NOMO-1 treated with dmso at 0.1 percent for 144 hours (cell line): ENCODE results near the gene GBP7.
"Not testable (repeated sequence)": the region's sequence is repeated elsewhere in the genome, so short reads cannot be mapped to it uniquely, and the experiment has no call there.

Source experiments
- DNase-seq: peaks from one replicate; lab custom pipeline; 2025; ENCODE audit not compliant: unreplicated experiment; lab: John Stamatoyannopoulos, UW

GBP7 gene

DNA sequence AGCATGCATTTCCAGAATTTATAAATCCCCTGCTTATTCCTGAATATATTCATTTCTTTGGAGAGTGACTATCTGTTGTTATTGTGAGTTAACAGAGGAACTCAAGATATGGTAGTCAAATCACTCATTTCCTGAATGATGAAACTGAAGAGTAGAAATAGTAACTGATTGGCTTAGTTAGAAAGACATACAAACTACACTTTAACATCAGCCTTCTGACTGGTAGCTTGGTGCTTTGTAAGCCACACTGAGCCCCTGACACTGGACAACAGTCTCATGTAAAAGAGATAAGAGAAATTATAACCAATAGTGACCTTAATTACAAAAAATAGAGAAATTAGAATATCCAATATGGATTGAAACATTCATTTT, 4.8 kb downstream of the GBP7 start:
- no peak for DNase-seq

DNA sequence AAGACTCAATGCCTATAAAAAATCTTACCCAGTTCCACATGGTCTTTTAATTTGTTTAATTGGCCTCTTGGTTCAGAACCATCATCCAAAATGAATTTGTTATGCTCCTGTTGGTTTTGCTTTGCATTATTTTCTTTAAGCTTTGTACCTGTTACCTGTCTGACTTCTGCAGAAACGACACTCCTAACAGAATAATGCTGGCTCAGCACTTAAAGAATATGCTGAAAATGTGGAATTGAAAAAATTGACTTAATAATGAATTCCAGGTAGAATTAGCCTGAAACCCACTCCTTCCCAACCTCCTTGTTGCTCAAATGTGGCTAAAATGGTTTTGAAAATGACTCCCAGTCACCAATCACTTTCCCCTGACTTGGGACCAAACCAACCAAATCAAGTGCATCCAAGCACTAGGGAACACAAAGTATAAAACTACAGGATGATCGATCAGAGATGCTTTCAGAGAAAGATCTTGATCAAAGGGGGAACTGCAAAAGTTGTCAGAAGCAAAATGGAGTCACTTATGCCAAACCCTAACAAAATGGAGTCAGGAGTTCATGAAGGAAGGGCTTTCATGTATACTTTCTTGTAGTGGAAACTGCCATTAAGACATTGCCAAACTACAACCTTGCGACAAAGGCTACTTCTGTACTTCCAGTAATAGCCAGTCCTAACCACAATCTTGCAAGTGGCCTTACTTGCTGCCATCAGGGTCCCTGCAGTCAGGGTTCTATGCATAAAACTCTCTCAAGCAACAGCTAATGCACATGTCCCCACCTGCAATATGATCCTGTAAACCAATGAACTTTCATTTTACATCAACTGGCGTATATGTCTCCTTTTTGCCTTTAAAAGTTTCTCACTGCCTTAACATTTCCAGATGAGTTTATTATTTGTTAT, 5.4 kb downstream of the GBP7 start:
- peak; percentile 14 for DNase-seq

DNA sequence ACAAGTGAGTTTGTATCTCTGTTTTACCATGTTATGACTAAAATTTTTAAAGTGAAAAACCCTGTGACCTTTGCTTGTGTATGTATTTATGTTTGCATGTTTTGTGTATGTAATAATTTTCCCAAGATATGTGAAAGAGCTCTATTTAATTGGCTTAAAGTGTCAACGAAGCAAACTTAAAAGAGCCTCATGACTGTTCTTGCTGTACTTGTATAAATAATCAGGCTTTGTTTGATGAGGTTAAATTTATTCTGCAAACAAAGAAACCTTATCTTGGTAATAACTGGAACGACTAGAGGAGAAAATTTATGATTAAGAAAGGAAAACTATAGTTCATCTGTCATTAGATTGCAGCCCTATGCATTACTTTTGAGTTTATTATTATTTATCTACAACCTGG, 6.6 kb downstream of the GBP7 start:
- no peak for DNase-seq

DNA sequence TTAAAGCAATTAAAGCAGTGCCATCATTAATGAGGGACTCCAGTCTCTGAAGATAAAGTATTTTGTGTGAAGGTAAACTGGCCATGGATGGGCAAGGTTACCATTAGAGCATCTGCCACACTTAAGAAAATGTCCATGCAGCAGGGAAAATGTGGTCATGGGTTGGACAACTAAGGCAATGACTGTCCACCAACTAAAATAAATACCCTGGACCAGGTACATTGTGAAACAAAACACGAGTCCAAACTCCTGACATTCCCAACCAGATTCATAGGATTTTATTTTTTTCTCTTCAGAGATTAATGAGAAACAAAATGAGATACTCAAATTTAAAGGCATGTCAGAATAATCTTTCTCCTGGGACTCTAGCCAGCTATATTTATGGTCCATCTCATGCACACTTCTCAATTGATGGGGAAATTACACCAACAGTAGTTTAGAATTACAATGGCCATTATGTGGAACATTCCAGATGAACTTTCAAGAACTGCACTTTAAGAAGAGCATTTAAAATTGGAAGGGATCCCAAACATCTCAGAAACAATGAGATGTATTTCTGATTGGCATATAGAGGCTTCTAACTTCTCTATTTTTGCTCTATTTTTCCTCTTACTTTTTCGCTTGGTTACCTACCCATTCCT, 8.1 kb downstream of the GBP7 start:
- DNase-seq: no peak

DNA sequence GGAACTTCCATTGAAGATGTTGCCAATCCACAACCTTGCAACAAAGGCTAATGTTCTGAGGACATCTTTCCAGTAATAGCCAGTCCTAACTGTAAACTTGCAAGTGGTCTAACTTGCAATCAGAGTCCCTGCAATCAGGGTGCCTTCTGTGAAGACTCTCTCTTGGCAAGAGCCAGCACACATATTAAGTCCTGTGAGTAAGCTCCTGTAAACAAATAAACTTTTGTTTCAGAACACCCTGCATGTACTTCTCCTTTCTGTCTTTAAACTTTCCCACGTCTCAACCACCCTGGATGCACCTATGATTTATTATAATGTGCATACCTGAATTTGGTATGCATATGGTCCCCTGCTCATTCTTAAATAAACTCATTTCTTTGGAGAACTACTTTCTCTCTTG, 9.1 kb downstream of the GBP7 start:
- no peak for DNase-seq

DNA sequence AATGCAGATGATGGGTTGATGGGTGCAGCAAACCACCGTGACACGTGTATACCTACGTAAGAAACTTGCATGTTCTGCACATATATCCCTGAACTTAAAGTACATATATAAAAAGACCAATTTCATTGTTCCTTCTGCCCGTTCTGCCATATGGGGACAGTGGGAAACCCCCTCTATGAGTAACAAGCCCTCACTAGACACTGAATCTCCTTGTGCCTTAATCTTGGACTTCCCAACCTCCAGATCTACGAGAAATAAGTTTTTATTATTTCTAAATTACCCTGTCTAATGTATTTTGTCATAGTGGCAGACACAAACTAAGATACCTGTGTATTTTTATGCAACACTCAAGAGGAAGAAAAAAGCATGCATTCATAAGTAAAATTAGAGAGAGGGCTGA, 10.0 kb downstream of the GBP7 start:
- no peak for DNase-seq

DNA sequence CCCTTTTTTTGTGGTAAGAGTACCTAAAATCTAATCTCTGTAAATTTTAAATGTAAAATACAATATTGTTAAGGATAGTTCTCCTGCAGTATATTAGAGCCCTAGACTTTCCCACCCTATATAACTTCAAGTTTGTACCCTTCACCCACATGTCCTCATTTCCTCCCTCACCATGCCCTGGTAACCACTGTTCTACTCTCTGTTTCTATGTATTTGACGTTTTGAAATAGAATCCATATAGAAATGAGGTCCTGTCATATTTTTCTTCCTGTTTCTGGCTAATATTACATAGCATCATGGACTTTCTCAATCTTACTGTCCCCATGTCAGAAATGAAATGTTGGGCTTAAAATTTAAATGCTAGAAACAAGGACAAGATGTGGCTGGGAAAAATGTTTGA, 24.8 kb downstream of the GBP7 start:
- no peak for DNase-seq

DNA sequence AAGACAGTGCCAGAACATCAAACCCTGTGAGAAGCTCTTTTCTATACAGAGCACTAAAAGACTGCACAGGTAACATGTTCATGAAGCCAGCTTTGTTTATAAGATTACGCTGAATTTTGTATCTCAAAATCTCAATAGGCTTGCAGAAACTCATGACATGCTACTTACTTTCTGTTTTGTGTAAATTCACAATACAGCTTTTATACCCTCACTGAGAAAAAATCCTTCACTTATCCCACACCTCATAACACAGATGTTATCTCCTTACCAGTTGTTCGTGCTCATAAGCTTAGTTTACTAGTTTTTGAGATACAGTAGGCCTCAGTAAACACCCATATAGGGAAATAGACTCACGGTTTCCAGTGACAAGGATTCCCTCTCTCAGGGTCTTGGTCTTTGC, 25.8 kb downstream of the GBP7 start:
- DNase-seq: no peak

DNA sequence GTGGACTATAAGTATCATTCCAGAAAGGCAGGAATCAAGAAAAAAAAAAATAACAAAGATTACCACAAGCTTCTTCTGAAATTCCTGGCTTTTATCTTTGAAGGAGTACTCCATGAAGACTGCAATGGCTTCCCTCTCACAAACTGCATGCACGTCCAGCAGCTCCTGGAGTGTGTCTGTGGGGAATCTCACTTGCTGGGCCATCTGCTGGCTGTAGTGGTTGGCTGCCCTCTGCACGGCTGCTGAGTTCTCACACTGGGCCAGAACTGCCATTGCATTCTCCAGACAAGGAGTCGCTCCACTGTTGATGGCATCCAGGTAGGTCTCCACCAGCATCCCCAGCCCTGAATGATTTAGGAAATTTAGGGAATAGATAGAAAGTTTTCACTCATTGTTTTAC, 26.6 kb downstream of the GBP7 start:
- no peak for DNase-seq

DNA sequence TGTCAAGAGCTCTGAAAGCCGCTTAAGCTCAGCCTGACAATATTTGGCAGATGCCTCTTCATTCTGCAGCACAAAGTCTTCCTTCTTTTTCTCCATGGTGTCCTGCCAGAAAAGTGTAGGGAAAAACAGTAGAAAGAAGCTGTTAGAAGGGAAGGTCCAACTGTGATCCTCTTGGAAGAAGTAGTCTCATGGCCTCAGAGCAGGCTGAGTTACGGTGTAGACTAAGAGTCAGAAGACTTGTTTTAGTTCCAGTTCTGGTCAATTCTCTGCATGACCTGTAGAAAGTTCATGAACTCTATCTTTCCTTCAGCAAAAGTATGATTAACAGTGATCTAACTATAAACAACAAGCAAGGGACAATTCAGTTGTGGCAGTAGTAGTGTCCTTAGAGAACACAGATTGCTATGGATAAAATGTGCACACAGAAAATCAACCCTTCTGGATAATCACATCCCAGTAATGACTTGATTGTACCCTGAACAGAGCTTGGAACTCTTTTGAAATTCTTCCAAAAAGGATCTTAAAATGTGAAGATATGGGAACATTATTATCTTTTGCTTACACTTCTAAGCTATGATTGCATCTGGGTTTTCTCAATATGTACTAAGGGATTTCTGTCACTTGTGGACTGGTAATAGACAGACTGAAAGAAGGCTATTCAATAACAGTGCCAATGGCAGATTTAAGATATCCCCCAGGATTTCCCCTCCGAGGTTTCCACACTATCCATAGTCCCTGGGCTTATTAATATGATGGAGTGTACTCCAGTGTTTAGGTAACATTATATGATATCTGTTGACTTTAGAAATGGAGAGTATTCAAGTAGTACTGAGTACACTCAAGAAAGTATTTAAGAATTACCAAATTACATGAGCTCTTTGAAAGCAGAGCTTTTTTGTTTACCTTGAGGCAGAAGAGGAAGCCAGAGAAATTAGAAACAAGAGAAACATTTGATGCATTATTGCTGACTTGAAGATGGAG, 27.8 kb downstream of the GBP7 start:
- DNase-seq: no peak

DNA sequence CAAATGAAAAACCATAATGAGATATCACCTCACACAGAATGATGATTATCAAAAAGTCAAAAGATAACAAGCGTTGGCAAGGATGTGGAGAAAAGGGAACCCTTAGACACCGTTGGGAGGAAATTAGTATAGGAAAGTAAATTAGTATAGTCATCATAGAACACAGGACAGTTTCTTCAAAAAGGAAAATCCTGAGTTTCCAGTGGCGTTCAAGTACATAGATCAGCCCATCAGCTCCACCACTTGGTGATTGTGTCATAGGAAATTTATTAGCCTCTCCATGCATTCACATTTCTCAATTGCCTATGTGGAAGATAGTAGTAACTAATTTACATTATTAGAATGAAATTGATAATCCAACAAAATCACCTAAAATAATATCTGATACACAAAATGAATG, 29.1 kb downstream of the GBP7 start:
- DNase-seq: no peak

DNA sequence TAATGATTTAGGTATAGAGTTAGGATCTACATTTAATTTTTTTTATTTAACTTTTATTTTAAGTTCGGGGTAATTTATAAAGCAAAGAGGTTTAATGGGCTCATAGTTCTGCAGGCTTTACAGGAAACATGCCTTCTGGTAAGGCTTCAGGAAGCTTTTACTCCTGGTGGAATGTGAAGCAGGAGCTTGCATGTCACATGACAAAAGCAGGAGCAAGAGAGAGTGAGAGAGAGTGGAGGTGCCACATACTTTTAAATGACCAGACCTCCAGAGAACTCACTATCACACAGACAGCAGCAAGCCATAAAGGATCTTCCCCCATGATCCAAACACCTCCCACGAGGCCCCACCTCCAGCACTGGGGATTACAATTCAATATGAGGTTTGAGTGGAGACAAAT, 32.3 kb downstream of the GBP7 start:
- no peak for DNase-seq

DNA sequence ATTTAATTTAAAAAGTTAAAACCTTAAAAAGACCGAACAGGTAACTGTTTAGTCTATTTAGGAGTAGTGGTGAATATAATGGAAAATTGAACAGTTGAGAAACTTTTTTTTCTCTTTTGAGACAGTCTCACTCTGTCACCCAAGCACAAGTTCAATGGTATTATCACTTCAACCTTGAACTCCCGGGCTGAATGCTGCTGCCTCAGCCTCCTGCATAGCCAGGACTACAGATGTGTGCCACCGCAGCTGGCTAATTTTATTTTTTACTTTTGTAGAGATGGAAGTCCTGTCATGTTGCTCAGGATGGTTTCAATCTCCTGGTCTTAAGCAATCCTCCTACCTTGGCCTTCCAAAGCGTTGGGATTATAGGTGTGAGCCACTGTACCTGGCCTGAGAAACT, 33.6 kb downstream of the GBP7 start:
- DNase-seq: no peak

DNA sequence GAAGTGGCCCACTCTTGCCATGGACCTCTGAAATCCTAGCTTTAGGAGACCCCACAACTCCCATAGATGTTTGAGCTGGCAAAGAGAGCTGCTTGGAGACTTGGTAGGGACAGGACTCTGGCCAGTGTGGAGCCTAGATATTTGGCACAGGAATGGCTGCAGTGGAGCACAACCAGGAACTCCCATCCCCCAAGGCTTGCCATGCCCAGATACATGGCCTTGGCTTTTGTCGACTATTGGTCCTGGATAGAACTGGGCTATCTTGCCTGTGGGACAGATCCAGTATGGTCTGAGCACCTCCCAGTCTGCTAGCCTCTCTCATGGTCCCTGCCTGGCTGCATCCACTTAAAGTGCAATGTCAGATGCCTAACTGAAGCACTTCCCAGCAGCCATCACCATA, 42.1 kb downstream of the GBP7 start:
- DNase-seq: no peak

DNA sequence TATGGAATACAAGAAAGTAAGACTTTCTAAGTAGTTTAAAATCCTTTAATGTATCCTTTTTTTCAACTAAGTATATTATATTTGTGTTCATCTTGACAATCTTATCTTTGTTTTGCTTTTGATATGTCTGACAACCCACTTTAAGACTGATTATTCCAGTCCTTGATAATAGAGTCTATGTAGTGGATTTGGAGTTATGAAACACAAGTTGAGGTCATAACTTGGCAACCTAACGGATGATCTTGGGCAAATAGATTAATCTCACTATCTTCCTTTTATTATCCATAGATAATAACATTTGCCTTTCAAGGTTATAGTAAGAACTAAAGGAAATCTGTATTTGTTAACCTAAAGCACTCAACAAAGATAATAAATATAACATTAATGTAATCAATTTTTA, 45.1 kb downstream of the GBP7 start:
- no peak for DNase-seq

DNA sequence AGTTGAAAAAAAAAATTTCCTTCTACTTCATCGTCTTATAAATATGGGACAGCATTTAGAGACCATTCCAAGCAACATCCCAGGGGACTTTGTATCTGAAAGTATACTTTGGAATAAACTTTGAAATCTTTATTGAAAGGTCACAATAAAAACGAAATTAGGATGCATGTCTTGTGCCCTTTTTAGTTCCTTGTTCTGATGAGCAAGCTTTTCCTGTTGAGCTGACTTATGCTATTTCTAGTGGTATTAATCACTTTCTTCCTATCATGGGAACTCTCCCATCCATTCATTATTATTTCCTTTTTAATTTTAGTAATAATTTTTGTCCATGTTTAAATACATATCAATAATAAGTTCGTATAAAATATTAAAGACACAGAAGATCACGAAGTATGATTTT, 45.9 kb downstream of the GBP7 start:
- DNase-seq: no peak

DNA sequence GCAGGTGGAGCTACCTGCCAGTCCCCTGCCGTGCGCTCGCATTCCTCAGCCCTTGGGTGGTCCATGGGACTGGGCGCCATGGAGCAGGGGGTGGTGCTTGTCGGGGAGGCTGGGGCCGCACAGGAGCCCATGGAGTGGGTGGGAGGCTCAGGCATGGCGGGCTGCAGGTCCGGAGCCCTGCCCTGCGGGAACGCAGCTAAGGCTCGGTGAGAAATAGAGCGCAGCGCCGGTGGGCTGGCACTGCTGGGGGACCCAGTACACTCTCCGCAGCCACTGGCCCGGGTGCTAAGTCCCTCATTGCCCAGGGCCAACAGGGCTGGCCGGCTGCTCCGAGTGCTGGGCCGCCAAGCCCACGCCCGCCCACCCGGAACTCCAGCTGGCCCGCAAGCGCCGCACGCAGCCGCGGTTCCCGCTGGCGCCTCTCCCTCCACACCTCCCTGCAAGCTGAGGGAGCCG, 47.8 kb downstream of the GBP7 start:
- not testable (repeated sequence) for DNase-seq

DNA sequence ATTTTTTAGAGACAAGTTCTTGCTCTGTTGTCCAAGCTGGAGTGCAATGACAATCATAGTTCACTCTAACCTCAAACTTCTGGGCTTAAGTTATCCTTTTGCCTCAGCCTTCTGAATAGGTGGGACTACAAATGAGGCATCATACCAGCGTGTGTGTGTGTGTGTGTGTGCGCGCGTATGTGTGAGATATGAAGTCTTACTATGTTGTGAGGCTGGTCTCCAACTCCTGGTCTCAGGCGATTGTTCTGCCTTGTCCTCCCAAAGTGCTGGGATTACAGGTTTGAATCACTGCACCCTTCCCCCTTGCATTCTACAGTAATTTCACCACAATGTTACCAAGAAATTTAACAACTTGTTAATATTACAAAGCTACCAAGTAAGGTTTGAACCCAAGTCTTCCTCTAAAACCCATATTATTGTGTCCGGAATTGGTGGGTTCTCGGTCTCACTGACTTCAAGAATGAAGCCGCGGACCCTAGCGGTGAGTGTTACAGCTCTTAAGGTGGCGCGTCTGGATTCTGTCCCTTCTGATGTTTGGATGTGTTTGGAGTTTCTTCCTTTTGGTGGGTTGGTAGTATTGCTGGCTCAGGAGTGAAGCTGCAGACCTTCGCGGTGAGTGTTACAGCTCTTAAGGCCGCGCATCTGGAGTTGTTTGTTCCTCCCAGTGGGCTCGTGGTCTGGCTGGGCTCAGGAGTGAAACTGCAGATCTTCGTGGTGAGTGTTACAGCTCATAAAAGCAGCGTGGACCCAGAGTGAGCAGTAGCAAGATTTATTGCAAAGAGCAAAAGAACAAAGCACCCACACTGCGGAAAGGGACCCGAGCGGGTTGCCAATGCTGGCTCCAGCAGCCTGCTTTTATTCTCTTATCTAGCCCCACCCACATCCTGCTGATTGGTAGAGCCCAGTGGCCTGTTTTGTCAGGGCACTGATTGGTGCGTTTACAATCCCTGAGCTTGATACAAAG, 48.9 kb downstream of the GBP7 start:
- DNase-seq: not testable (repeated sequence)

DNA sequence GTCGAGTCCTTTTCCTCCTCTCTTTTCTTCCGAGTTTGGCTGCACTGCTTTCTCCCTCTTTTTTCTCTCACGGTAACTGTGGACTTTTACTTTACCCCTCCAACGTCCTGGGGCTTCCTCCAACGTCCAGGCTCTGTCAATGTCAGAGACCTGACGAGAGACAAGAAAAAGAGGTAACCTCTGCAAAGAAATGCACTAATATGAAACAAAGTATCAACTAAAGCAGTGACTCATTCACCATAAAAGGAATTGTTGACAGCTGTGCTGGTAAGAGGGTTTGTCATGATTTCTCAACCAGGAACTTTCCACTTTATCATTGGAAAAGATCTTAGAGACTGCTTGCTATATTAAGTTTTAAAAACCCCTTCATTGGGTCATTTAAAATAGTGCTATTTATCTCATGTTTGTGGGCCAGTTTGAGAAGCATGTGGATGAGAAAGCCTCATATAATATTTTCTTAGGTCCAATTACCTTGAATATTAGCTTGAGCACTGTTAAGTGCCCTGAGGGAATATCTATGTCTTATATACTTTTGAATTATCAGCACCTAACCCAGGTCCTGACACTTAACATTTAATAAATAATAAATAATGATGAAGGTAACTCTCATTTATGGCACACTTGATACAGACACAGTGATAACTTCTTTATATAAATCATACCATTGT, 49.8 kb downstream of the GBP7 start, which contains the start of gene GBP2:
GBP2 (minus strand) TSS at position 202 of the 668 bp plus-strand sequence. CDS start 4,148 bp downstream, outside the sequence.
- no peak for DNase-seq
